Gastrocnemius medialis (tissue), 4 donors: ENCODE measurements around the gene PROM1. TPM values are rescaled to one million over a fixed set of nuclear protein-coding genes. Genes with fewer than 3 reads are reported as not detected.

Source experiments
- ATAC-seq, 2 donors: fragments of 150-250 bp; one replicate each; pipeline ENCODE4 v1.9.1; 2016
- DNase-seq, 2 donors: peaks; one replicate each; pipeline ENCODE4 v3.0.0-alpha.2; 2019
- H3K27ac ChIP-seq, 4 donors: fragments of 200-600 bp; sonication (generic); 1 replicate in 1 of 4; 2 replicates in 3 of 4; pipeline ENCODE4 v1.5.1; 2016 to 2018; ENCODE audit warnings: mild to moderate bottlenecking in 2 of 4, moderate library complexity in 1 of 4
- H3K27me3 ChIP-seq, 3 donors: fragments of 200-600 bp; sonication (generic) in 2 of 3; 1 replicate in 1 of 3; 2 replicates in 2 of 3; pipeline versions ENCODE4 v1.5.1 to v1.6.0; 2016 to 2019; ENCODE audit warnings: mild to moderate bottlenecking in 1 of 3, moderate library complexity in 1 of 3
- H3K36me3 ChIP-seq, 2 donors: fragments of 200-600 bp; sonication (generic) in 1 of 2; one replicate each; pipeline ENCODE4 v1.5.1; 2017 to 2018
- H3K4me1 ChIP-seq, 2 donors: fragments of 200-600 bp; sonication (generic) in 1 of 2; one replicate each; pipeline ENCODE4 v1.5.1; 2016 to 2017; ENCODE audit warnings: mild to moderate bottlenecking in 2 of 2
- H3K4me3 ChIP-seq, 4 donors: fragments of 200-600 bp; sonication (generic) in 3 of 4; 1 replicate in 1 of 4; 2 replicates in 3 of 4; pipeline ENCODE4 v1.5.1; 2016 to 2019; ENCODE audit warnings: mild to moderate bottlenecking in 2 of 4
- H3K9me3 ChIP-seq, 3 donors: fragments of 200-600 bp; sonication (generic) in 2 of 3; 1 replicate in 1 of 3; 2 replicates in 2 of 3; pipeline ENCODE4 v1.5.1; 2016 to 2019
- CTCF ChIP-seq, 5 experiments: fragments of 450-650 bp in 3 of 5; fragments of 200-600 bp in 2 of 5; sonication (generic) in 2 of 5; IDR thresholded peaks in 4 of 5; conservative IDR thresholded peaks in 1 of 5; 1 replicate in 4 of 5; 2 replicates in 1 of 5; pipeline ENCODE4 v1.5.1; 2016 to 2019; ENCODE audit warnings: antibody characterized with exemption in 5 of 5, mild to moderate bottlenecking in 3 of 5, moderate library complexity in 3 of 5
- POLR2A ChIP-seq, 2 donors: fragments of 450-650 bp; IDR thresholded peaks; one replicate each; pipeline ENCODE4 v1.6.1; 2017; ENCODE audit warnings: antibody characterized with exemption in 2 of 2, mild to moderate bottlenecking in 2 of 2, moderate library complexity in 2 of 2
- in situ Hi-C, 4 donors: fragments of 200-750 bp; cut with MboI; loops; one replicate each; pipeline versions ENCODE4 v1.15.0 to v1.8.0; 2017; ENCODE audit warnings: low sequenced_read_pairs in 4 of 4
- intact Hi-C: fragments of 100-400 bp; cut with DNase I; formaldehyde crosslinking; loops from one replicate; pipeline ENCODE4 v1.15.1; 2023; ENCODE audit warnings: low total_unique reads
- total RNA-seq, 4 donors: library from RNA; depleted of rRNA; stranded (reverse); fragments of >200 nt; gene quantifications; one replicate each; pipeline versions ENCODE4 v1.1.0 to v1.2.3, GENCODE V29; 2016

PROM1 gene
- total RNA-seq, 4 donors from 2014 or later, result 0.11 to 2.9 (median 0.58) TPM; not detected in 1

- Histone ChIP-seq H3K27me3 (no peaks in the 10 kb centered on the region), H3K4me3 (no peak overlapping the region), H3K9me3 (no peaks in the 10 kb centered on the region), H3K4me1 (no peaks in the 10 kb centered on the region), H3K36me3 (no peaks in the 10 kb centered on the region), H3K27ac (no peak overlapping the region)
- DNase-seq, result no peak
- no peak for ATAC-seq
- intact Hi-C loops, result no loop called here
- TF ChIP-seq CTCF (IDR thresholded peaks at IDR 0.05 in 4 of 5, conservative IDR thresholded peaks at IDR 0.05 in 1 of 5) (no peak), POLR2A (IDR thresholded peaks at IDR 0.05) (no peak)
- in situ Hi-C loops, result no loop called here
Observed at GRCh38 chr4:15934259-15934658, 149.6 kb downstream of the PROM1 start.

- ATAC-seq (no peak), DNase-seq (no peak)
- H3K9me3 ChIP-seq, result no peaks in the 10 kb centered on the region
- TF ChIP-seq CTCF (IDR thresholded peaks at IDR 0.05 in 4 of 5, conservative IDR thresholded peaks at IDR 0.05 in 1 of 5) (no peak), POLR2A (IDR thresholded peaks at IDR 0.05) (no peak)
- H3K27me3 ChIP-seq, result no peaks in the 10 kb centered on the region
- in situ Hi-C loops, result no loop called here
- no peaks in the 10 kb centered on the region for H3K36me3 ChIP-seq
- no peaks in the 10 kb centered on the region for H3K4me1 ChIP-seq
- H3K27ac ChIP-seq, result no peak overlapping the region
- H3K4me3 ChIP-seq, result no peak overlapping the region
- intact Hi-C loops, result no loop called here
Observed at GRCh38 chr4:15931451-15932210, 152.2 kb downstream of the PROM1 start.

- no peak for DNase-seq
- Histone ChIP-seq H3K27ac (no peak overlapping the region), H3K4me3 (no peak overlapping the region), H3K36me3 (no peaks in the 10 kb centered on the region), H3K4me1 (no peaks in the 10 kb centered on the region), H3K27me3 (no peaks in the 10 kb centered on the region), H3K9me3 (no peaks in the 10 kb centered on the region)
- ATAC-seq, result no peak
- in situ Hi-C loops, result no loop called here
- intact Hi-C loops, result no loop called here
- TF ChIP-seq CTCF (IDR thresholded peaks at IDR 0.05 in 4 of 5, conservative IDR thresholded peaks at IDR 0.05 in 1 of 5), result no peak
- TF ChIP-seq POLR2A (IDR thresholded peaks at IDR 0.05), result no peak
Observed at GRCh38 chr4:15930314-15930713, 153.5 kb downstream of the PROM1 start.

- H3K27me3 ChIP-seq, result no peaks in the 10 kb centered on the region
- no peak for DNase-seq
Observed at GRCh38 chr4:15929540-15929939, 154.3 kb downstream of the PROM1 start.

More at GRCh38 chr4:15929540-15929939, 154.3 kb downstream of the PROM1 start:
- Histone ChIP-seq H3K9me3 (no peaks in the 10 kb centered on the region), H3K36me3 (no peaks in the 10 kb centered on the region), H3K4me3 (no peak overlapping the region), H3K27ac (no peak overlapping the region), H3K4me1 (no peaks in the 10 kb centered on the region)
- in situ Hi-C loops (no loop called here), intact Hi-C loops (no loop called here)
- TF ChIP-seq CTCF (IDR thresholded peaks at IDR 0.05 in 4 of 5, conservative IDR thresholded peaks at IDR 0.05 in 1 of 5) (no peak), POLR2A (IDR thresholded peaks at IDR 0.05) (no peak)
- ATAC-seq, result no peak
